HG03066 (cell line): ENCODE results near the gene ATR.

Experiments
- ATAC-seq: cut with Tn5 transposase; IDR thresholded peaks from one replicate; pipeline ENCODE4 v1.9.1; 2021; ENCODE audit warnings: low read depth; ENCODE audit not compliant: unreplicated experiment

The ATR gene

DNA sequence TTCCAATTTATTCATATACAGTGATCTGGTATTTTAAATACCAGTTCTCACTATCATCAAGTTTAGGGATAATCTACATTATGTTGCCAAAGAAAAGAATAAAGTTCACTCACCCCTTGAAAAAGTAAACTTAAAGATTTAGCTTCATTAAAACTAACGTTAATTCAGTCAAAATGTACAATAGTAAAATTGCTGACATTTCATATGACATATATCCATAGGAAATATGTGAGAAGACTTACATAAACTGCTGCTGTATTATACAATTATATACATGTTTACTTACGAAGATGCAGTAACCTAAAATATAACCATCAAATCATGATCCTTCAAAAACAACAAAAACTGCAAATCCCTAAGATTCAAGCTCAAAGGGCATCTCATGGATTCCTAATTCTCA lies 44.0 kb downstream of the ATR start:
- no peak for ATAC-seq

DNA sequence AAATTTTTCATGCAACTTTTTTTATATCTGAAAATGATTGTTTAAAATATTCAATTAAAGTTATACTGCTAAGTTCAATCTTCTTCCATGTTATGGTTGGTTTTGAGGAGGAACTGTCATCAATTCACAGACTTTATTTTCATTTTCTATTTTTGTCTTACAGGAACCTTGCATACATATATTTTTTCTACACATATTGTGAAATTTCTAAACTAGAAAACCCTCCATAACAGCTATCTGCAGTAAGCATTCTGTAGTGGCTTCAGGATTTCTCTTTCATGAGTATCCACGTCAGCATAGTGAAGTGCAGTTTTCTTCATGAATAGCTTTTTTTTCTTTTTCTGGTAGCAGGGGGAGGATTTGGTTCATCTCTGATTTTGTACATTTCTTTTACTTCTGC lies 48.2 kb downstream of the ATR start:
- no peak for ATAC-seq

DNA sequence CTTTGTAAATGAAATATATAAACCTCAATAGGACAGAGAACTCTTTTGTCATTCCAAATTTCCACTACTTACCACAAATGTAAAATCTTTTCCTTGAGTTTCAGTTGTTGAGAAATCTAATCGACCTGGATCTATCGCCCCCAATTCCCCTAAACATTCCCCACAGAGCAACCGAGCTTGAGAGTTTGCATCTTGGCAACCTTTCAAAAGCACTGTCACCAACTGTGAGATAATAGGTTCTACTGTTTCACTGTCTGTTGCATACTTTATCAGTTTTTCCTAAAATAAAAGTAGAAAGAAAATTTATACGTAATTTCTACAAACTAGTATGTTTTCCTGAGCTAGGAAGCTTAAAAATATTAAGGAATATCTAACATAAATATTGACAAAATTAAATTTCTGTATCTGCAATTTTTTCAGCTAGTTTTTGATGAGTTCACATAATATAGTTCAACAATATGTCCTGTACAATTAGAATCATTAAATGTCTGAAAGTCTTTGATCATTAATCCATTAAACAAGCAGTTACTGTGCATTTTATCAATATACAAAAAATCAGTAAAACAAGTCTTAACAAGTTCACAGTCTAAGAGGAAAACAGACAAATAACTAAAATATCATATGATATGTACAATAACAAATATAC lies 54.5 kb downstream of the ATR start:
- ATAC-seq, result no peak

DNA sequence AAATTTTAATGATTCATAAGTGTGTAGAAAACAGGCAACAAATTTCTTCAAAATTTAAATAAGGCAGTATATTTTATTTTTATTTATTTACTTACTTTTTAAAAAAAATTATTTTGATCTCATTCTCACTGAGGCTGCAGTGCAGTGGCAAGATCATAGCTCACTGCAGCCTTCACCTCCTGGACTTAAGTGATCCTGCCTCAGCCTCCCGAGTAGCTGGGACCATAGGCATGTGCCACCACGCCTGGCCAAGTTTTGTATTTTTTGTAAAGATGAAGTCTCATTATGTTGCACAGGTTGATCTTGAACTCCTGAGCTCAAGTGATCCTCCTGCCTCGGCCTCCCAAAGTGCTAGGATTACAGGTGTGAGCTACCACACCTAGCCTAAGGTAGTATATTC lies 69.5 kb downstream of the ATR start:
- ATAC-seq, result no peak

DNA sequence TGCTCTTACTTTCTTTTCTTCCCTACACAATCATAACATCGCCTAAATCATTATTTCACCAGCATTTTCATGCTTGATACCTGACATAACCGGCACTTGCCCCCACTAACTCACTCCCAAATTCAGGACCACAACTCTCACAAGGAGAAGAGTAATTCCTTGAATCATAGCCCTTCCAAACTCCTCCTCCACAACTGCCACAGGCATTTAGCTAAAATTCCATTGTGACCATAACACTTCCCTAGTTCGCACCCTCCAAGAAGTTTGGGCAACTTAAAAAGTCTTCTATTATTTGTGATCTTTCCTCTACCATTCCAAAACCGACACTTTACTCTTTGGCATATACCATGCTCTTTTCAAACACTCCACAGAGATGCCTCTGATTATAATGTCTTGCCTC lies 71.3 kb downstream of the ATR start:
- ATAC-seq, result no peak

DNA sequence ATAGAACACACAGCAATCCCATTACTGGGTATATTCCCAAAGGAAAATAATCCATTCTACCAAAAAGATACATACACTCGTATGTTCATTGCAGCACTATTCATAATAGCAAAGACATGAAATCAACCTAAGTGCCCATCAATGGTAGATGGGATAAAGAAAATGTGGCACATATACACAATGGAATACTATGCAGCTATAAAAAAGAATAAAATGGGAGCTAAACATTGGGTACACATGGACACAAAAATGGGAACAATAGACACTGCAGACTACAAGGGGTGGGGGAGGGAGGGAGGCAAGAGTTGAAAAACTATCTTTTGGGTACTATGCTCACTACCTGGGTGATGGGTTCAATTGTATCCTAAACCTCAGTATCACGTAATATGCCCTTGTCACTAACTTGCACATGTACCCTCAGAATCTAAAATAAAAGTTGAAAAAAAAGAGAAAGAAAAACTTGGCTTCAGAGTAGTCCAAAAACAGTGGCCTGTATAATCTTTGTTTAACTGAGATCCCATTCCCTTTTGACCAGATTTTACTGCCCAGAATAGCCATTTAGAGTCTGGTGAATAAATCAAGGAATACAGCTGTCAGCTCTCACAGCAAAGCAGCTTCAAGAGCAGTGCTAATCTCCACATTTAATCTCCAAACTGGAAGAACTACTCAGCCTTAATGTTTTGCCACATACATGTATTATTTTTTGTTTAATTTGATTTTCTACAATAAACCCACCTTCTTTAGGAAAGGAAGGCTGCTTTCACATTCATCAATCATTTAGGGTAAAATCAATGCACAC lies 76.1 kb downstream of the ATR start:
- no peak for ATAC-seq

DNA sequence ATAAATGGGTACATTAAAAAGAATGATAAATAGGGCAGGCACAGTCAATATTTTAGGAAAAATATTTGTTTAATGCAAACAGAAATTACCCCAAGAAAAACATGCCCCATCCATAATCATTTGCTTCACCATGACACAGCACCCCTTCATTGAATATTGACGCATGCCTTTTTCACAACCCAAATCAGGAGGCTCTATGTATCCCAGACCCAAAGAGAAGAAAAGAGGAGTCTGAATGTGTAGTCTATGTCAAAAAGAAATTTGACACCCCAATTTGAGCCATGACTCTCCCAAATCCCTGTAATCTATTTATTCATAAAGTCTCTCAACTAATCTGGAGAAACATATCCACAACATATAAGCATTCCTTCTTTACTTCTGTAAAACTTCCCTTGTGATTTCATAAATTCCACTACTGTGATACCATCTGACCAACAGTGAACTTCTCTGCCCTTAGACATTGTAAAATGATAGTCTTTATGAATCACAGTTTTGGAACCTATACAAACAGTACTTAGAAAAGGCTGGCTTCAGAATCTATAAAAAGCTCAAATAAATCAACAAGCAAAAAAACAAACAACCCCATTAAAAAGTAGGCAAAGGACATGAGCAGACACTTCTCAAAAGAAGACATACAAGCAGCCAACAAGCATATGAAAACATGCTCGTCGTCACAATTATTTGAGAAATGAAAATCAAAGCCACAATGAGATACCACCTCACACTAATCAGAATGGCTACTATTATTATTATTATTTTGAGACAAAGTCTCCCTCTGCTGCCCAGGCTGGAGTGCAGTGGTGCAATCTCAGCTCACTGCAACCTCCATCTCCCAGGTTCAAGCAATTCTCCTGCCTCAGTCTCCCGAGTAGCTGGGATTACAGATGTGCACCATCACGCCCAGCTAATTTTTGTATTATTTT lies 77.3 kb downstream of the ATR start:
- no peak for ATAC-seq

DNA sequence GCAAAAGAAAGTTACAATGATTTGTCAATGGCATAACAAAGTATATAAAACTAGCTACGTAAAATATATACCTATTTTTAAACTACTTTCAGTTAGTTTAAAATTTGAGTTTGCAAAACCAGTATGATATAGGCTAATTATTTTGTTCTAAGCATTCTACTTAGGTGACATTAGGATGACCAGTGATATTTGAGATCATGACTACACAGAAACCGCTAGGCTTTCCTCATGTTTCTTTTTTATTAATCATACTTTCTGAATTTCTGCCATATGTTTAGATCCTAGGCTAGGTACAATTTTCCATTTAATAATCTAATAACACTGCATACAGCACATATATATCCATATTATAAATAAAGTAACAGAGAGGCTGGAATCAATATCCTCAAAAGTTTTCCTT lies 78.3 kb downstream of the ATR start:
- no peak for ATAC-seq

DNA sequence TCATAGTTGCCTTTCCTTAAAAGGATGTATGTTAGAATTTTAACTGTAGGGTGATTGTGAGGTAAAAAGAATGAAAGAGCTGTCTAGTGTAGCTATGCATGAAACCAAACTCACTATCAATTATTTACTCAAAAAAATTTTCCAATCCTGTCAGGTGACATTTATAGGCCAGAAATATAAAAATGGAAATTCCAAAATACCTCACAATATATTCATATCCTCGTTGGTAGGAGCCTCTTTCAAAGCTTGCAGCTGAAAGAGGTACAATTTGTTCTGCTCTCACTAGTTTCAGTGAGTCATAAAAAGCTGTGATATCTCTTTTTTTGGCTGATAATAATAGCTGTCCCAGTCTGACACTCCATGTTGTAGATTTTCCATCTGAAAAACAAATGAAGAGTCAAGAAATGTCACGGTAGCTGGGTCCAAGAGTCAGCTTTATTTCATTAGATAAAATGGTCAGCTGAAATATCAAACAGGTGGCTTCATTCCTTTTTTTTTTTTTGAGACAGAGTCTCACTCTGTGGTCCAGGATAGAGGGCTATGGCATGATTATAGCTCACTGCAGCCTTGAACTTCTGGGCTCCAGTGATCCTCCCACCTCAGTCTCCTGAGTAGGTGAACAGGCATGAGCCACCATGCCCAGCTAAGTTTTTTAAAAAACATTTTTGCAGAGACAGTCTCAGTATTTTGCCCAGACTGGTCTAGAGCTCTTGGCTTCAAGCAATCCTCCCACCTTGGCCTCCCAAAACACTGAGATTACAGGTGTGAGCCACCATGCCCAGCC lies 79.9 kb downstream of the ATR start:
- no peak for ATAC-seq

DNA sequence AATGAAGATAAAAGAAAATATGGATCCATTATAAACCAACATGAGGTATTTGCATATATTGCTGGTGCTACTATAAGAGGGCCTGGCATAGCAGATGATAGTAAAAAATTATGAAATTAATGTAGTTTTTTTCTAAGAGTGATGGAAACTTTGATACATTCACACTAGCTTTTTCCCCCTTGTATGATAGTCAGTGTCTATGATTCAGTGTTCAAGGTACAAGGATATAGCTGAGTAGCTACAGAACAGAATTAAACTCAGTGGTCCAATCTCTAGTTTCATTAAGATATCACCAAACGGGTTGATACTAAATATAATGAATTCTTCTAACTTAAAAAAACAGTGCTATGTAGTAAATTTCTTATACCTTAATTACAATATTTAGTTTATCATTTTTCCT lies 80.8 kb downstream of the ATR start:
- ATAC-seq, result no peak

DNA sequence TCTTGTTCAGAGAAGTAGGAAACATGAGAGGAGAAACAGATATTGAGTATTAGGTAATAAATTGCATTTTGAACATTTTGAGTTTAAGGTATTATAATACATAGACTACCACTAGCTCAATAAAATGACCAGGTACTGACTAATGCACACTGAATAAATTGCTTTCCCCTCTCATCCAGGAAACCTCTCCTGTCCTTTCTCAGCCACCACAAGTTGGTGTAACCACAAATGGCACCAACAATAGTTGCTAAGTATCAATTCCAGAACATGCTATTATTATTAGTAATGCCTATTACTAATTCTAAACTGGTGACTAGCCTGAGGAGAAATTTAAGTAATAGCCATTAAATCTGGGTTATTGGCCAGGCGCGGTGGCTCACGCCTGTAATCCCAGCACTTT lies 83.4 kb downstream of the ATR start:
- no peak for ATAC-seq

DNA sequence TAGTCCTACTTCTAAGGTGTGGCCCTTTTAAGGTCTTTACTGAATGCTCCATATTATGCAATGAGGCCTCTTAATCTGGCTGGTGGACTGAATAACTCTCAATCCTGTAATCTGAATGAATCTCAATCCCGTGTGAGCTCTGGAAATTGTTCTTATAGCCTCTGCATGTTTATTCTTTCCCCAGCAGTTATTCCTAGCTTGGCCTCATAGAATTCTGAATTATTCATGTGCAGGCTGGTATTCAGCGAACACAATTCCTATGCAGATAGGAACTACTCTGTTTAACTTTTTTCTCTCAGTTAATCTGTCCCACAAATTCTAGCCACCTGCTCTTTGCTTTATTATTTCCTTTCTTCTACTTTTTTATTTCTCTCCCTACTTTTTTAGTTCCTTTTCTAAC lies 86.3 kb downstream of the ATR start:
- ATAC-seq, result no peak

DNA sequence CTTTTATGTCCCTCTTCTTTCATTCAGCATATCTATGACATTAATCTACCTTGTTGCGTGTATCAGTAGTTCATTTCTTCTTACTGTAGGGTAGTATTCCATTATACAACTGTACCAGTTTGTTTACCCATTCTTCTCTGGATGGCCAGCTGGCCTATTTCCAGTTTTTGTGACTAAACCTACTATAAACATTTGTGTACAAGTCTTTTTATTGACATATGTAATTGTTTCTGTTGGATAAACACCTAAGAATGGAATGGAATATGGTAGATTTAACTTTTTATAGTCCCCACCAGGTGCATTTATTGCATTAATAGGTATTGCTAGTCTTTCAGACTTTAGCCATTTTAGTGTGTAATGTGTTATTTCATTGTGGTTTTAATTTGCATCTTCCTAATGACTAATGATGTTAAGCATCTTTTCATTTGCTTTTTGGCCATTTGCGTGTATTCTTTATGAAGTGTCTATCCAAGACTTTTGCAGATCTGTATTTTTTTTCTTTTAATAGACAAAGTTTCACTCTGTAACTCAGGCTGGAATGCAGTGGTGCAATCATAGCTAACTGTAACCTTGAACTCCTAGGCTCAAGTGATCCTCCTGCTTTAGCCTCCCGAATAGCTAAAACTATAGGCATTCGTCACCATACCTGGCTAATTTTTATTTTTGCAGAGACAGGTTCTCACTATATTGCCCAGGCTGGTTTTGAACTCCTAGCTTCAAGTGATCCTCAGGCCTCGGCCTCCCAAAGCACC lies 88.8 kb downstream of the ATR start:
- ATAC-seq, result no peak

DNA sequence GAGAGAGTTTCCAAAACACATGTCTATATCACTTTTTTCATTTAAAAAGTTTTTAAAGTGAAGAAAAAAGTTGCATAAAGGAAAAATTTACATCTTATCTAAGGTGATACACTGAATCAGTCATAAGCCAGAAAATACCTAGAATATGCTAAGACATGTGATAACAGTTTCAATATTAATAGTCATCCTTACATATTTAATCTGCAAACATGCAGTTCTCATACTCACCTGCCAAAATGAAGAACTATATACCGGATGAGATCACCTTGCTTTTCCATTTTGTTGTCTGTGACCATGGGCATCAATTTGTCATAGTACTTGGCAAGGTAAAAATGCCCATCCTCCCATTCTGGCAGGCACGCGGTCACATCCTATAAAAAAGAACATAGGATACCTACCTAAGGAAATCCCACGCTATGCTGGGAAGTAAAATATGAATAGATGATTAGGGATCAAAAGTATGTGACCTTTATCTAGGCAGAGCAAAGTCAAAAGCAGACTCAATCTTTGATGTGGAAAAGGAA lies 93.6 kb downstream of the ATR start:
- ATAC-seq, result no peak

DNA sequence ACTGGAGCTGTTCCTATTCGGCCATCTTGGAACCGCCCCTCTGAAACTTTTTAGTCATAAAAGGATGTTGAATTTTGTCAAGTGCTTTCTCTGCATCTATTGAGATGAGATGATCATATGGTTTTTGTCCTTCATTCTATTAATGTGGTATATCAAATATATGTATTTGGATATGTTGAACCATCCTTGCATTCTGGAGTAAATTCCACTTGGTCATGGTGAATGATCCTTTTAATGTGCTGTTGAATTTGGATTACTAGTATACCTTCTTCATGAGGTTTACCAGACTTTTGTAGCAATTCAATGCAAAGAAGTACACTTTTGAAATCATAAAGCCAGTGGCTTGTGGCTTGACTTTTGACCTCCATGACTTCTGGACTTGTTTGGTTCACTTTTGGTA lies 97.3 kb downstream of the ATR start:
- no peak for ATAC-seq

DNA sequence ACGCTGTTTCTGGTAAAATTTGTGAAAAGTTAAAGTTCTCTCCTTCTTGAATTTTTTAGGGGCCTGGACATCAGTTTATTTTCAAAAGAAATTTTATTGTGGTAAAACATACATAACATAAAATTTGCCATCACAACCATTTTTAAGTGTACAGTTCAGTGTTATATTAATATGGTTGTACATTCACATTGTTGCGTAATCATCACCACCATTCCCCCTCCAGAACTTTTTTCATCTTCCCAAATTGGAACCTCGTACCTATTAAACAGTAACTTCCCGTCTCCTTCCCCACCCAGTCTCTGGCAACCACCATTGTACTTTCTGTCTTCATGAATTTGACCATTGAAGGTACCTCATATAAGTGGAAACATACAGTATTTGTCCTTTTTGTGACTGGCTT lies 107.7 kb downstream of the ATR start:
- ATAC-seq, result no peak

DNA sequence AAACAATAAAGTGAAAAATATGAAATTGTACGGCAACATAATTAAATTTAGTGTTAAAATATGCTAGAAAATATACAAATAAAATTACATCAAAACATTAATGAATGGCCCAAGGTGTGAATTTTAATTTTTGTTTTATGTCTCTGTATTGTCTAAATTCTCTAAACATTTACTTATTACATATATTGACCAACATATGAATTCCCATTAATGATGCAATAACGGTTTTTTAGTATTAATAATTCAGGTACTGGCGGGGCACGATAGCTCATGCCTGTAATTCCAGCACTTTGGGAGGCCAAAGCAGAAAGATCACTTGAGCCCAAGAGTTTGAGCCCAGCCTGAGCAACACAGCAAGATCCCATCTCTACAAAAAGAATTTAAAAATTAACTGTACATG lies 110.1 kb downstream of the ATR start:
- ATAC-seq, result no peak

DNA sequence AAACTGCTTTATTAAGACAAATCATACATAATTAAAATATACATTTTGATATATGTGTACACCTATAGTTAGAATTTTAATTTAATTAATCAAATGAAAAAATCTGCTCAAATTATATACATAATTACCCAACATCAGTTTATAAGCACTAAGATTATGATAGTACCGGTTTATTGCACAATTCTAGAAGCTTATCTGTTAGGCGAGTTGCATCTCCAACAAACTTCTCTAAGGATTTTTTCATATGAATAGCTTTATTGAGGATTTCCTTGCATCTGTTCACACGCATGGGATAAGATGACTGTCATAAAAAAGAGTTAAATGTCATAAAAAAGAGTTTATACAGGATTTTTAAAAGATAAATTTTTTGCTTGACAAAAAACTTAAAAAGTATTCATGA lies 110.8 kb downstream of the ATR start:
- ATAC-seq, result no peak

DNA sequence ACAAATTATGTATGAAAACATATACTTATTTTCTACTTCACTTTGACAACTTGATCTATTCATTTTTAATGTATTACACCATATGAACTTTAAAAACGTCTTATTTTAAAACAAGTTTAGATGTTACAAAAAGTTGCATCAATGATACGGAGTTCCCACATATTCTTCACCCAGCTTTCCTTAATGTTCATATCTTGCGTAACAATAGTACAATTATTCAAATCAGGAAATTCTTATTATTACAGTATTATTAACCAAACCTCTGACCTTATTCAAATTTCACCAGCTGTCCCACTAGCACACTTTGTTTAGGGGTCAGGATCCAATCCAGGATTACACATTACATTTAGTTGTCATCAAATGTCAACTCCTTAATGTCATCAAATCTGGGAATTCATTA lies 117.8 kb downstream of the ATR start:
- ATAC-seq, result no peak

DNA sequence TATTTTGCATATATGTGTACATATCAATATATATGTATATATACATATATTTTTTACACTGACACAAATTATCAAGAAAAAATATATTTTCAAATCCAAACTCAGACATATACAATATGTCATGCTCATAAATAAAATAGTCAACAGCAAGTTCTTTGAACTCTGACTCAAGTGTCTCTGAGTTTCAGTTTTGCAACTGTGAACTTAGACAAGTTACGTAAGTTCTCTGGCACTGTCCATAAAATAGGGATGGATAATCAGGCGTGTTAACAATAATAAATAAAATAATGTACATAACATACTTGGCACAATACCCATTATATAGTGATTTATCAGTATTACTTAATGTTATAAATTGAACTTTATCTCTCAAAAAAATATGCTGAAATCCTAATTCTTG lies 118.6 kb downstream of the ATR start:
- ATAC-seq, result no peak
